Natural killer cell (primary cell): ENCODE measurements around the gene CDC37L1. TPM values are rescaled to one million over a fixed set of nuclear protein-coding genes. Genes with fewer than 3 reads are reported as not detected.

ENCODE experiments used
- ATAC-seq, 3 donors: fragments of 150-1000 bp in 2 of 3; fragments of 200-7000 bp in 1 of 3; cut with Tn5 transposase; 1 replicate in 1 of 3; 2 replicates in 2 of 3; pipeline ENCODE4 v1.10.0; 2021; ENCODE audit warnings: mild to moderate bottlenecking in 2 of 3, moderate library complexity in 2 of 3
- DNase-seq, 2 donors: peaks; one replicate each; pipeline versions ENCODE4 v3.0.0 to v3.0.0-alpha.2; 2013 to 2021; ENCODE audit warnings: mixed read lengths in 1 of 2
- H3K27ac ChIP-seq: one replicate; pipeline ENCODE4 v1.5.1; 2013; ENCODE audit warnings: mild to moderate bottlenecking, low read length
- H3K27me3 ChIP-seq: one replicate; pipeline ENCODE4 v1.6.1; 2013; ENCODE audit warnings: low read length; ENCODE audit not compliant: control insufficient read depth, insufficient read depth
- H3K36me3 ChIP-seq: one replicate; pipeline ENCODE4 v1.6.1; 2013; ENCODE audit warnings: low read length; ENCODE audit not compliant: control insufficient read depth, insufficient read depth
- H3K4me1 ChIP-seq: one replicate; pipeline ENCODE4 v1.6.1; 2013; ENCODE audit warnings: low read length; ENCODE audit not compliant: control insufficient read depth, insufficient read depth
- H3K4me3 ChIP-seq: one replicate; pipeline ENCODE4 v1.5.1; 2013; ENCODE audit warnings: low read length
- H3K9me3 ChIP-seq: one replicate; pipeline ENCODE4 v1.6.1; 2013; ENCODE audit warnings: low read length; ENCODE audit not compliant: control insufficient read depth, insufficient read depth
- H3K27ac Mint-ChIP-seq, 2 donors: one replicate each; pipeline ENCODE4 v1.8.0; 2022; ENCODE audit warnings: mild to moderate bottlenecking in 2 of 2, mixed read lengths in 2 of 2, moderate library complexity in 1 of 2
- H3K27me3 Mint-ChIP-seq, 2 donors: one replicate each; pipeline ENCODE4 v1.8.0; 2022; ENCODE audit warnings: low read depth in 2 of 2, mixed read lengths in 2 of 2
- H3K36me3 Mint-ChIP-seq: one replicate; pipeline ENCODE4 v1.8.0; 2022; ENCODE audit warnings: mixed read lengths
- H3K4me1 Mint-ChIP-seq, 2 donors: one replicate each; pipeline ENCODE4 v1.8.0; 2022; ENCODE audit warnings: mixed read lengths in 2 of 2
- H3K4me3 Mint-ChIP-seq: one replicate; pipeline ENCODE4 v1.8.0; 2022; ENCODE audit warnings: mild to moderate bottlenecking, moderate library complexity, mixed read lengths
- H3K9me3 Mint-ChIP-seq, 2 donors: one replicate each; pipeline ENCODE4 v1.8.0; 2022; ENCODE audit warnings: mixed read lengths in 2 of 2
- CTCF ChIP-seq: fragments of 200-600 bp; IDR thresholded peaks from one replicate; pipeline ENCODE4 v1.8.0; 2022; ENCODE audit warnings: antibody characterized with exemption
- WGBS: methylation state at CpG from one replicate; pipeline ENCODE4 v1.1.7; 2013; ENCODE audit warnings: missing lambda C conversion rate; ENCODE audit not compliant: insufficient coverage; 5-methylcytosine and 5-hydroxymethylcytosine counted together
- intact Hi-C: fragments of 100-400 bp; cut with micrococcal nuclease; formaldehyde crosslinking; loops from one replicate; pipeline ENCODE4 v1.14.2; 2022
- total RNA-seq, 4 donors: library from RNA; stranded (reverse); fragments of 120-200 nt in 1 of 4; gene quantifications; one replicate each; pipeline versions ENCODE4 v1.2.3 to v1.2.4, GENCODE V29; 2013 to 2022

Gene CDC37L1
- total RNA-seq, 3 donors from 2014 or later (not counting 1 experiment from before 2014, with no cell fraction given): 11.6 to 20.1 (median 13.0) TPM

- H3K4me1 ChIP-seq: no peaks in the 10 kb centered on the region
- Mint-ChIP-seq H3K27me3 (no peaks in the 10 kb centered on the region), H3K4me3 (no peak overlapping the region), H3K4me1 (peaks cover 0 to under 1% of the 10 kb centered on the region in 2 donors), H3K36me3 (peaks cover 15% of the 10 kb centered on the region), H3K9me3 (no peaks in the 10 kb centered on the region), H3K27ac (peak overlapping the region in 1 of 2 donors; percentile 4)
- TF ChIP-seq CTCF: no peak
- intact Hi-C loops: no loop called here
- WGBS: 72% methylated on average over 7 of the region's 7 CpGs
- DNase-seq (peak in 1 of 2 donors; percentile 14), ATAC-seq (peak in 1 of 3 donors; percentile 69)
- no peak overlapping the region for H3K4me3 ChIP-seq
- no peaks in the 10 kb centered on the region for H3K9me3 ChIP-seq
- H3K36me3 ChIP-seq: peaks cover 52% of the 10 kb centered on the region
- H3K27ac ChIP-seq: no peak overlapping the region
- H3K27me3 ChIP-seq: no peaks in the 10 kb centered on the region
Measured at GRCh38 chr9:4713849-4714248, 34.5 kb downstream of the CDC37L1 start.

- Histone ChIP-seq H3K4me1 (no peaks in the 10 kb centered on the region), H3K36me3 (peaks cover 55% of the 10 kb centered on the region), H3K27ac (no peak overlapping the region), H3K27me3 (no peaks in the 10 kb centered on the region), H3K9me3 (no peaks in the 10 kb centered on the region), H3K4me3 (no peak overlapping the region)
- no peak for ATAC-seq
- peak overlapping the region in 1 of 2 donors; percentile 4 for H3K27ac Mint-ChIP-seq
- no peak for DNase-seq
- H3K36me3 Mint-ChIP-seq: peaks cover 20% of the 10 kb centered on the region
- 94% methylated on average over 9 of the region's 9 CpGs for WGBS
- no peak for TF ChIP-seq CTCF
- H3K4me3 Mint-ChIP-seq: no peak overlapping the region
- H3K9me3 Mint-ChIP-seq: no peaks in the 10 kb centered on the region
- H3K4me1 Mint-ChIP-seq: peaks cover 0 to 5% of the 10 kb centered on the region in 2 donors
- intact Hi-C loops: no loop called here
- no peaks in the 10 kb centered on the region for H3K27me3 Mint-ChIP-seq
Measured at GRCh38 chr9:4714266-4715016, 35.1 kb downstream of the CDC37L1 start.

- no peak for TF ChIP-seq CTCF
- DNase-seq: no peak
- Mint-ChIP-seq H3K9me3 (no peaks in the 10 kb centered on the region), H3K36me3 (peaks cover 20% of the 10 kb centered on the region), H3K27ac (no peak overlapping the region), H3K27me3 (no peaks in the 10 kb centered on the region), H3K4me3 (no peak overlapping the region), H3K4me1 (peaks cover 0 to 5% of the 10 kb centered on the region in 2 donors)
- no peak overlapping the region for H3K4me3 ChIP-seq
- no peak for ATAC-seq
- no peaks in the 10 kb centered on the region for H3K4me1 ChIP-seq
- peaks cover 52% of the 10 kb centered on the region for H3K36me3 ChIP-seq
- no peak overlapping the region for H3K27ac ChIP-seq
- H3K27me3 ChIP-seq: no peaks in the 10 kb centered on the region
- H3K9me3 ChIP-seq: no peaks in the 10 kb centered on the region
- WGBS: 86% methylated on average over 1 of the region's 1 CpG
- intact Hi-C loops: no loop called here
Measured at GRCh38 chr9:4716163-4716562, 36.8 kb downstream of the CDC37L1 start.
